Endodermal cell (in vitro differentiated cells): ENCODE measurements around the gene GRAP2. TPM values are rescaled to one million over a fixed set of nuclear protein-coding genes. Genes with fewer than 3 reads are reported as not detected.
A peak's percentile ranks its signal among the peaks of the same experiment; 100 is the strongest.

ENCODE experiments used
- DNase-seq: peaks from one replicate; pipeline ENCODE4 v3.0.0-alpha.2; 2017
- H3K27ac ChIP-seq: 2 replicates; pipeline ENCODE4 v1.5.1; 2013; ENCODE audit warnings: mild to moderate bottlenecking, low read depth, low read length, moderate library complexity
- H3K27me3 ChIP-seq: 2 replicates; pipeline ENCODE4 v1.6.1; 2013; ENCODE audit warnings: mild to moderate bottlenecking, low read length, moderate library complexity; ENCODE audit not compliant: insufficient read depth, control insufficient read depth, poor library complexity, severe bottlenecking
- H3K36me3 ChIP-seq: 2 replicates; pipeline ENCODE4 v1.7.0; 2013; ENCODE audit warnings: mild to moderate bottlenecking, low read length, moderate library complexity; ENCODE audit not compliant: control insufficient read depth, insufficient read depth
- H3K4me1 ChIP-seq: one replicate; pipeline ENCODE4 v1.7.0; 2013; ENCODE audit warnings: low read length; ENCODE audit not compliant: control insufficient read depth, insufficient read depth
- H3K4me3 ChIP-seq: 2 replicates; pipeline ENCODE4 v1.5.1; 2013; ENCODE audit warnings: mild to moderate bottlenecking, low read length, moderate library complexity
- H3K9ac ChIP-seq: 2 replicates; pipeline ENCODE4 v1.6.1; 2013; ENCODE audit warnings: mild to moderate bottlenecking, low read length, moderate library complexity; ENCODE audit not compliant: poor library complexity, severe bottlenecking; ENCODE audit errors: extremely low read depth
- H3K9me3 ChIP-seq: 2 replicates; pipeline ENCODE4 v1.6.1; 2013; ENCODE audit warnings: mild to moderate bottlenecking, low read length, moderate library complexity; ENCODE audit not compliant: control insufficient read depth
- H3K27ac Mint-ChIP-seq: 2 replicates; pipeline ENCODE4 v1.8.0; 2020; ENCODE audit warnings: mixed read lengths
- H3K27me3 Mint-ChIP-seq: 2 replicates; pipeline ENCODE4 v1.8.0; 2021; ENCODE audit warnings: mild to moderate bottlenecking, mixed read lengths; ENCODE audit not compliant: insufficient read depth
- H3K36me3 Mint-ChIP-seq: 2 replicates; pipeline ENCODE4 v1.8.0; 2020; ENCODE audit warnings: low read depth, mixed read lengths
- H3K4me1 Mint-ChIP-seq: 2 replicates; pipeline ENCODE4 v1.8.0; 2020; ENCODE audit warnings: mixed read lengths
- H3K4me3 Mint-ChIP-seq: 2 replicates; pipeline ENCODE4 v1.8.0; 2020; ENCODE audit warnings: mild to moderate bottlenecking, moderate library complexity, mixed read lengths
- H3K9me3 Mint-ChIP-seq: 2 replicates; pipeline ENCODE4 v1.8.0; 2020; ENCODE audit warnings: mild to moderate bottlenecking, mixed read lengths
- CTCF ChIP-seq: fragments of 200-600 bp; sonication (generic); conservative IDR thresholded peaks from 2 replicates; pipeline ENCODE4 v1.5.0; 2021; ENCODE audit warnings: antibody characterized with exemption, mild to moderate bottlenecking
- WGBS, 2 experiments: methylation state at CpG; one replicate each; pipeline versions ENCODE4 v1.1.5 to v1.1.7; 2013; ENCODE audit warnings: missing lambda C conversion rate in 2 of 2, mixed read lengths in 1 of 2; ENCODE audit not compliant: insufficient coverage in 1 of 2, insufficient read length in 1 of 2; 5-methylcytosine and 5-hydroxymethylcytosine counted together
- total RNA-seq, 2 donors: library from RNA; stranded (reverse); fragmentation: NEBNext Ultra II Directional in 1 of 2; extraction: Animal tissue kit (Norgen Biotek cat#: 25700) in 1 of 2; gene quantifications; 2 replicates in 1 of 2; 3 replicates in 1 of 2; pipeline ENCODE4 v1.2.1, GENCODE V29; 2021

GRAP2 gene
- total RNA-seq, 2 donors from 2014 or later = 0.11 to 0.92 TPM

DNA sequence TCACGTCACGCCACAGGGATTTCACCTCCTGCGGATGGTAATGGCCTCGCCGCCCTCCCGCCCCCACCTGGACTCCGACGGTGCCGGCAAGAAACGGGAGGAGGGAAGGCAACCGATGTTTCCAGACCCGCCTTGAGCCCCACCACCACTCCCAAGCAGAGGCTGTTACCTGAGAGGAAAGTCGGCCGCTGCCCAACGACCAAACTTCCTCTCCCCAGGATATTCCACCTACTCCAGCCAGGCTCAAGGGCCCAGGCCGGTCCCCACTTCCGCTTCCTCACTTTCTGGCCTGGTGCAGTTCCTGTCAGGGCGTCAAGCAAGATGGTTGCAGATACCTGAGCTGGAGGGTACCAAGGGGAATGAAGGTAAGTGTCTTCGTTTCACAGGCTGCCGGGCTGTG is 7.4 kb upstream of the GRAP2 start, which contains the start of gene ENTHD1:
Gene ENTHD1 (minus strand): TSS at position 235 of the 400 bp plus-strand sequence. CDS start 6,012 bp downstream, outside the sequence.
- no peak within 1 kb of the TSS for H3K27ac ChIP-seq
- no peaks in the 10 kb centered on the region for H3K4me1 Mint-ChIP-seq
- TF ChIP-seq CTCF = no peak
- peak; percentile 51 for DNase-seq
- H3K36me3 Mint-ChIP-seq = no peaks in the 10 kb centered on the region
- no peaks in the 10 kb centered on the region for H3K9me3 ChIP-seq
- no peaks in the 10 kb centered on the region for H3K27me3 ChIP-seq
- H3K9me3 Mint-ChIP-seq = no peaks in the 10 kb centered on the region
- H3K36me3 ChIP-seq = no peaks in the 10 kb centered on the region
- no peak within 1 kb of the TSS for H3K27ac Mint-ChIP-seq
- no peak within 1 kb of the TSS for H3K4me3 ChIP-seq
- no peaks in the 10 kb centered on the region for H3K4me1 ChIP-seq
- H3K4me3 Mint-ChIP-seq = no peak within 1 kb of the TSS
- no peak within 1 kb of the TSS for H3K9ac ChIP-seq
- WGBS, 2 experiments = 94 to 95% methylated on average over 10 to 20 of the region's 20 CpGs
- H3K27me3 Mint-ChIP-seq = peaks cover 7% of the 10 kb centered on the region

DNA sequence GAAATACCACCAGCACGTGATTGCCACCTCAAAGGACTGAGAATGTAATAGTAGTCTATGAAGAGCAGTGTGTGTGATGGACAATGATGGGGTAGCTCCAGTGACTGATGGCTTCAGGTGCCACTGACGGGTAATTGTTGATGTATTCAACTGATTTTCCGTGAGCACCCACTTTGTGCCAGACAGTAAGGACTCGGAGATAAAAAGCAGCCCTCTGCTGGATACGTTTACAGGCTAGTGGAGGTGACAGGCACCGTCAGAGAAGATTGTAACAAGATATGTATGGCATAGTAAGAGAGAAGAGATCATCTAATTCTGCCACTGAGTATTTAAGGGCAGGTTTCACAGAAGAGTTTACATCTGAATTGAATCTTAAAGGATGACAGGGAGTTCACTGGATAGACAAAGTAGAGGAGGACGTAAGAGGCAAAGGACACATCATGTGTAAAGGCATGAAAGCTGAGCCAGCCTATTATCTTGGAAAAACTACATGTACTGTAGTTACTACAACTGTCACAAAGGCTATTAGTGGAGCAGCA is 6.3 kb upstream of the GRAP2 start:
- 75 to 81% methylated on average over 7 of the region's 7 CpGs for WGBS, 2 experiments
- Mint-ChIP-seq H3K9me3 (no peaks in the 10 kb centered on the region), H3K27me3 (peaks cover 7% of the 10 kb centered on the region), H3K27ac (no peak overlapping the region), H3K4me1 (no peaks in the 10 kb centered on the region), H3K4me3 (no peak overlapping the region), H3K36me3 (no peaks in the 10 kb centered on the region)
- Histone ChIP-seq H3K9ac (no peak overlapping the region), H3K9me3 (no peaks in the 10 kb centered on the region), H3K4me1 (no peaks in the 10 kb centered on the region), H3K4me3 (no peak overlapping the region), H3K36me3 (no peaks in the 10 kb centered on the region), H3K27me3 (no peaks in the 10 kb centered on the region), H3K27ac (no peak overlapping the region)
- DNase-seq = no peak
- TF ChIP-seq CTCF = no peak

DNA sequence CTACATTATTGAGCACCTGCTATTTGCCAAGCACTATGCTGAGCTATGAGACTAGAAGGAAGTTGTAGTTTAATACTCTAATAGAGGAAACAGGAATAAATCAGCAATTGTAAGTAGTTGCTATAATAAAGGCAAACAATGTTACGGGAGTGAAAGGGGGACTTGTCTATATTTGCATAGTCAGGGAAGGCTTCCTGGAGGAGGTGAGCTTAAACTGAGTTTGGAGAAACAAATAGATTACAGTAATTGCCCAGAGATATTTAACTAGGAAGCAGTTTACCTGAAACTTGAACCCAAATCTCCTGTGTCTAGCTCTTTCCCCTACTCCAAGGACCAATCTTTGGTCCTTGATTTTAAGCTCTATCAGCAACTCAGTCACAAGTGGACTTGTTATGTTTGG is 5.2 kb upstream of the GRAP2 start:
- no peak for DNase-seq
- Histone ChIP-seq H3K4me3 (no peak overlapping the region), H3K27me3 (peaks cover under 1% of the 10 kb centered on the region), H3K27ac (no peak overlapping the region), H3K36me3 (no peaks in the 10 kb centered on the region), H3K4me1 (no peaks in the 10 kb centered on the region), H3K9ac (no peak overlapping the region), H3K9me3 (no peaks in the 10 kb centered on the region)
- WGBS, 2 experiments = 82 to 100% methylated on average over 1 of the region's 1 CpG
- TF ChIP-seq CTCF = no peak
- Mint-ChIP-seq H3K4me1 (no peaks in the 10 kb centered on the region), H3K36me3 (no peaks in the 10 kb centered on the region), H3K9me3 (no peaks in the 10 kb centered on the region), H3K27me3 (peaks cover 9% of the 10 kb centered on the region), H3K27ac (no peak overlapping the region), H3K4me3 (no peak overlapping the region)
